Measurements from ENCODE around the gene PCDHB4.
"Not testable (repeated sequence)": the region's sequence is repeated elsewhere in the genome, so short reads cannot be mapped to it uniquely, and the experiment has no call there.

Gene PCDHB4

DNA sequence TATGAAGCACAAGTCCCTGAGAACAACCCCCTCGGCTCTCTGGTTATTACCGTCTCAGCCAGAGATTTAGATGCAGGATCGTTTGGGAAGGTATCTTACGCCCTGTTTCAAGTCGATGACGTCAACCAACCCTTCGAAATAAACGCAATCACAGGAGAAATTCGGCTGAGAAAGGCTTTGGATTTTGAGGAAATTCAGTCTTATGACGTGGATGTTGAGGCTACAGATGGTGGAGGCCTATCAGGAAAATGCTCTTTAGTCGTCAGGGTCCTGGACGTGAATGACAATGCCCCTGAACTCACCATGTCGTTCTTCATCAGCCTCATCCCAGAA, 29.3 kb downstream of the PCDHB4 start:
- no peak overlapping the region for H3K4me2 ChIP-seq (ENCODE audit: low read length)
- no peaks in the 10 kb centered on the region for H3K9me3 ChIP-seq (replicated peaks; ENCODE audit: low read length)
- H3K36me3 ChIP-seq (ENCODE audit: insufficient read depth, low read length), result no peaks in the 10 kb centered on the region
- no peak overlapping the region for H3K9ac ChIP-seq (ENCODE audit: low read depth, low read length)
- H3K4me3 ChIP-seq (ENCODE audit: low read length), result no peak overlapping the region
- no peaks in the 10 kb centered on the region for H3K4me1 ChIP-seq (ENCODE audit: control insufficient read depth, insufficient read depth, low read length)
- peaks cover 8% of the 10 kb centered on the region for H3K27me3 ChIP-seq (ENCODE audit: control insufficient read depth, insufficient read depth, low read length)

DNA sequence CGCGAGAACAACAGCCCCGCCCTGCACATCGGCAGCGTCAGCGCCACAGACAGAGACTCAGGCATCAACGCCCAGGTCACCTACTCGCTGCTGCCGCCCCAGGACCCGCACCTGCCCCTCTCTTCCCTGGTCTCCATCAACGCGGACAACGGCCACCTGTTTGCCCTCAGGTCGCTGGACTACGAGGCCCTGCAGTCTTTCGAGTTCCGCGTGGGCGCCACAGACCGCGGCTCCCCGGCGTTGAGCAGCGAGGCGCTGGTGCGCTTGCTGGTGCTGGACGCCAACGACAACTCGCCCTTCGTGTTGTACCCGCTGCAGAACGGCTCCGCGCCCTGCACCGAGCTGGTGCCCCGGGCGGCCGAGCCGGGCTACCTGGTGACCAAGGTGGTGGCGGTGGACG, 30.0 kb downstream of the PCDHB4 start:
- H3K27me3 ChIP-seq (ENCODE audit: control insufficient read depth, insufficient read depth, low read length); H3K9me3 ChIP-seq (replicated peaks; ENCODE audit: low read length); H3K4me3 ChIP-seq (ENCODE audit: low read length); H3K4me1 ChIP-seq (ENCODE audit: control insufficient read depth, insufficient read depth, low read length); H3K36me3 ChIP-seq (ENCODE audit: insufficient read depth, low read length); H3K9ac ChIP-seq (ENCODE audit: low read depth, low read length); H3K4me2 ChIP-seq (ENCODE audit: low read length): not testable (repeated sequence)

DNA sequence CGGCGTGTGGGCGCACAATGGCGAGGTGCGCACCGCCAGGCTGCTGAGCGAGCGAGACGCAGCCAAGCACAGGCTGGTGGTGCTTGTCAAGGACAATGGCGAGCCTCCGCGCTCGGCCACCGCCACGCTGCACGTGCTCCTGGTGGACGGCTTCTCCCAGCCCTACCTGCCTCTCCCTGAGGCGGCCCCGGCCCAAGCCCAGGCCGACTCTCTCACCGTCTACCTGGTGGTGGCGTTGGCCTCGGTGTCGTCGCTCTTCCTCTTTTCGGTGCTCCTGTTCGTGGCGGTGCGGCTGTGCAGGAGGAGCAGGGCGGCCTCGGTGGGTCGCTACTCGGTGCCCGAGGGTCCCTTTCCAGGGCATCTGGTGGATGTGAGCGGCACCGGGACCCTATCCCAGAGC, 30.5 kb downstream of the PCDHB4 start:
- not testable (repeated sequence) for H3K4me2 ChIP-seq (ENCODE audit: low read length); H3K36me3 ChIP-seq (ENCODE audit: insufficient read depth, low read length); H3K4me3 ChIP-seq (ENCODE audit: low read length); H3K4me1 ChIP-seq (ENCODE audit: control insufficient read depth, insufficient read depth, low read length); H3K27me3 ChIP-seq (ENCODE audit: control insufficient read depth, insufficient read depth, low read length); H3K9me3 ChIP-seq (replicated peaks; ENCODE audit: low read length); H3K9ac ChIP-seq (ENCODE audit: low read depth, low read length)

DNA sequence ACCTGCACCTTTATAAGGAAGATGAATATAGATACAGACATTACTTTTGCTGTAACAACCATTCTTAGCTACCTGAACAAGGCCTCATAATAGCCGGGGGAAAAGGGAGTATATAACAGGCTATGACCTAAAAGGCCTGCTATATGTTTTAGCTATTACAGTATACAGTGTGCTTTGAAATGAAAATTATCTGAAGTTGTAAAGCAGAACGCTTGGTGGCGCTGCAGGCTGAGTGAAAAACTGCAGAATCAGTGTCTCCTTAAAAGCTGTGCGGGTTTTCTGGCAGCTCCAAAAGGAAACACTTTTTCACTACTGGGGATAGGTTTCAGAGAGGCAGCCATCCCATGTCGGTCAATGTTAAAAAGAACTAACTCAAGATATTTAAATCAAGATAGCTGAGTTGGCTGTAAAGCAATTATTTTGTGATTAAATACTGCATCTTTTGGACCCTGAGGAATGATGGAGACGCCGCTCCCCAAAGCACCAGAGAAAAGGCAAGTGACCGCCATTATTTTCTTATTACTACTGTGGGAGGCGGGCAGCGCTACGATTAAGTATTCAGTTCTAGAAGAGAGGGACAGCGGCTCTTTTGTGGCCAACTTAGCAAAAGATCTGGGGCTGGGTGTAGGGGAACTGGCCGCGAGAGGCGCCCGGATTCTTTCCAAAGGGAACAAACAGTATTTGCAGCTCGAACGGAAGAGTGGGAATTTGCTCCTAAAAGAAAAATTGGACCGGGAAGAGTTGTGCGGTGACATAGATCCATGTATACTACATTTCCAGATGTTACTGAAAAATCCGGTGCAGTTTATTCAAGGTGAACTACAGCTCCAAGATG, 34.1 kb downstream of the PCDHB4 start:
- Histone ChIP-seq H3K9ac (ENCODE audit: low read depth, low read length) (no peak overlapping the region), H3K4me1 (ENCODE audit: control insufficient read depth, insufficient read depth, low read length) (no peaks in the 10 kb centered on the region), H3K36me3 (ENCODE audit: insufficient read depth, low read length) (no peaks in the 10 kb centered on the region), H3K4me3 (ENCODE audit: low read length) (no peak overlapping the region), H3K4me2 (ENCODE audit: low read length) (no peak overlapping the region), H3K9me3 (replicated peaks; ENCODE audit: low read length) (no peaks in the 10 kb centered on the region), H3K27me3 (ENCODE audit: control insufficient read depth, insufficient read depth, low read length) (no peaks in the 10 kb centered on the region)

DNA sequence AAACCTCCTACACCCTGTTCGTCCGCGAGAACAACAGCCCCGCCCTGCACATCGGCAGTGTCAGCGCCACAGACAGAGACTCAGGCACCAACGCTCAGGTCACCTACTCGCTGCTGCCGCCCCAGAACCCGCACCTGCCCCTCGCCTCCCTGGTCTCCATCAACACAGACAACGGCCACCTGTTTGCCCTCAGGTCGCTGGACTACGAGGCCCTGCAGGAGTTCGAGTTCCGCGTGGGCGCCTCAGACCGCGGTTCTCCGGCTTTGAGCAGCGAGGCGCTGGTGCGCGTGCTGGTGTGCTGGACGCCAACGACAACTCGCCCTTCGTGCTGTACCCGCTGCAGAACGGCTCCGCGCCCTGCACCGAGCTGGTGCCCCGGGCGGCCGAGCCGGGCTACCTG, 35.7 kb downstream of the PCDHB4 start:
- H3K4me2 ChIP-seq (ENCODE audit: low read length); H3K4me3 ChIP-seq (ENCODE audit: low read length); H3K9me3 ChIP-seq (replicated peaks; ENCODE audit: low read length); H3K27me3 ChIP-seq (ENCODE audit: control insufficient read depth, insufficient read depth, low read length); H3K9ac ChIP-seq (ENCODE audit: low read depth, low read length); H3K4me1 ChIP-seq (ENCODE audit: control insufficient read depth, insufficient read depth, low read length); H3K36me3 ChIP-seq (ENCODE audit: insufficient read depth, low read length): not testable (repeated sequence)

DNA sequence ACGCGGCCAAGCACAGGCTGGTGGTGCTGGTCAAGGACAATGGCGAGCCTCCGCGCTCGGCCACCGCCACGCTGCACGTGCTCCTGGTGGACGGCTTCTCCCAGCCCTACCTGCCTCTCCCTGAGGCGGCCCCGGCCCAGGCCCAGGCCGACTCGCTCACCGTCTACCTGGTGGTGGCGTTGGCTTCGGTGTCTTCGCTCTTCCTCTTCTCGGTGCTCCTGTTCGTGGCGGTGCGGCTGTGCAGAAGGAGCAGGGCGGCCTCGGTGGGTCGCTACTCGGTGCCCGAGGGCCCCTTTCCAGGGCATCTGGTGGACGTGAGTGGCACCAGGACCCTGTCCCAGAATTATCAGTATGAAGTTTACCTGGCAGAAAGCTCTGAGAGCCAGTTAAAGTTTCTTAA, 36.3 kb downstream of the PCDHB4 start:
- H3K9ac ChIP-seq (ENCODE audit: low read depth, low read length); H3K9me3 ChIP-seq (replicated peaks; ENCODE audit: low read length); H3K36me3 ChIP-seq (ENCODE audit: insufficient read depth, low read length); H3K27me3 ChIP-seq (ENCODE audit: control insufficient read depth, insufficient read depth, low read length); H3K4me1 ChIP-seq (ENCODE audit: control insufficient read depth, insufficient read depth, low read length); H3K4me2 ChIP-seq (ENCODE audit: low read length); H3K4me3 ChIP-seq (ENCODE audit: low read length): not testable (repeated sequence)

DNA sequence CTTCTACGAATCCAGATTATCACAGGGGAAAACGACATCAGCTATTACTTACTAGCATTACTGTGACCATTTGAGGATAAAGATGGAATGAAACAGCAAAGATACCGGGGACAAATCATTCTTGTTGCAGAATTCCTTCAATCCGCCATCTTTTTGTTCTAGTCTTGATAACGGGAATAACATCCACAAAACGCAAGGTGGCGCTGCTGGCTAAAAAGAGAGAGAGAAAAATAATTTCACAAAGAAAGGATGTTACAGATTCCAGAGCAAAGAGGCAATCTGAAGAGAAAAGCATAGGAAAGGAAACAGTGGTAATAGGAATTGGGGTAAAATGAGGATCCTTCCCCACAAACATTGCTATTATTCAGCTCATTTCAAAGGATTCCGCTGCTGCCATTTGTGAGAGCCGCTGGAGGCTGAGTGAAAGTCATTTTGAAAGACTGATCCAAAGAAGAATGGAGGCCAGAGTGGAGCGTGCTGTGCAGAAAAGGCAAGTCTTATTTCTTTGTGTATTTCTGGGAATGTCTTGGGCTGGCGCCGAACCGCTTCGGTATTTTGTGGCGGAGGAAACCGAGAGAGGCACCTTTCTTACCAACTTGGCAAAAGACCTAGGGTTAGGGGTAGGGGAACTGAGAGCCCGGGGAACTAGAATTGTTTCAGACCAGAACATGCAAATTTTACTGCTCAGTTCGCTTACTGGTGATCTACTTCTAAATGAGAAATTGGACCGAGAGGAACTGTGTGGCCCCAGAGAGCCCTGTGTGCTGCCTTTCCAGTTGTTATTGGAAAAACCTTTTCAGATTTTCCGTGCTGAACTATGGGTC, 51.0 kb downstream of the PCDHB4 start, which contains the start of gene PCDHB7:
TSS of gene PCDHB7 (plus strand) at position 264 of the 824 bp plus-strand sequence. CDS start at position 456, 192 bp downstream.
- H3K4me3 ChIP-seq (ENCODE audit: low read length), result peak within 1 kb of the TSS; percentile 47
- H3K36me3 ChIP-seq (ENCODE audit: insufficient read depth, low read length), result no peaks in the 10 kb centered on the region
- no peaks in the 10 kb centered on the region for H3K4me1 ChIP-seq (ENCODE audit: control insufficient read depth, insufficient read depth, low read length)
- no peaks in the 10 kb centered on the region for H3K9me3 ChIP-seq (replicated peaks; ENCODE audit: low read length)
- H3K9ac ChIP-seq (ENCODE audit: low read depth, low read length), result no peak within 1 kb of the TSS
- H3K4me2 ChIP-seq (ENCODE audit: low read length), result peak within 1 kb of the TSS; percentile 30
- H3K27me3 ChIP-seq (ENCODE audit: control insufficient read depth, insufficient read depth, low read length), result no peaks in the 10 kb centered on the region

DNA sequence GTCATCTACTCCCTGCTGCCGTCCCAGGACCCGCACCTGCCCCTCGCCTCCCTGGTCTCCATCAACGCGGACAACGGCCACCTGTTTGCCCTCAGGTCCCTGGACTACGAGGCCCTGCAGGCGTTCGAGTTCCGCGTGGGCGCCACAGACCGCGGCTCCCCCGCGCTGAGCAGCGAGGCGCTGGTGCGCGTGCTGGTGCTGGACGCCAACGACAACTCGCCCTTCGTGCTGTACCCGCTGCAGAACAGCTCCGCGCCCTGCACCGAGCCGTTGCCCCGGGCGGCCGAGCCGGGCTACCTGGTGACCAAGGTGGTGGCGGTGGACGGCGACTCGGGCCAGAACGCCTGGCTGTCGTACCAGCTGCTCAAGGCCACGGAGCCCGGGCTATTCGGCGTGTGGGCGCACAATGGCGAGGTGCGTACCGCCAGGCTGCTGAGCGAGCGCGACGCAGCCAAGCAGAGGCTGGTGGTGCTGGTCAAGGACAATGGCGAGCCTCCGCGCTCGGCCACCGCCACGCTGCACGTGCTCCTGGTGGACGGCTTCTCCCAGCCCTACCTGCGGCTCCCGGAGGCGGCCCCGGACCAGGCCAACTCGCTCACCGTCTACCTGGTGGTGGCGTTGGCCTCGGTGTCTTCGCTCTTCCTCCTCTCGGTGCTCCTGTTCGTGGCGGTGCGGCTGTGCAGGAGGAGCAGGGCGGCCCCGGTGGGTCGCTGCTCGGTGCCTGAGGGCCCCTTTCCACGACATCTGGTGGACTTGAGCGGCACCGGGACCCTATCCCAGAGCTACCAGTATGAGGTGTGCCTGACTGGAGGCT, 52.9 kb downstream of the PCDHB4 start:
- H3K4me2 ChIP-seq (ENCODE audit: low read length); H3K9me3 ChIP-seq (replicated peaks; ENCODE audit: low read length); H3K27me3 ChIP-seq (ENCODE audit: control insufficient read depth, insufficient read depth, low read length); H3K9ac ChIP-seq (ENCODE audit: low read depth, low read length); H3K36me3 ChIP-seq (ENCODE audit: insufficient read depth, low read length); H3K4me1 ChIP-seq (ENCODE audit: control insufficient read depth, insufficient read depth, low read length); H3K4me3 ChIP-seq (ENCODE audit: low read length): not testable (repeated sequence)
